Hair follicle dermal papilla cell (primary cell): Measurements from ENCODE around the gene OR2L8. TPM values are rescaled to one million over a fixed set of nuclear protein-coding genes. Genes with fewer than 3 reads are reported as not detected.

ENCODE experiments used
- small RNA-seq: library from RNA; depleted of rRNA; stranded (forward); fragments of <200 nt; gene quantifications from one replicate; pipeline ENCODE3, GENCODE V24; 2012
- total RNA-seq: library from RNA; depleted of rRNA; stranded (reverse); fragments of >200 nt; gene quantifications from 2 replicates; pipeline ENCODE4 v1.2.3, GENCODE V29; 2012

OR2L8 gene
- 0.97 TPM in 1 of 2 replicates, not detected in the other for total RNA-seq

DNA sequence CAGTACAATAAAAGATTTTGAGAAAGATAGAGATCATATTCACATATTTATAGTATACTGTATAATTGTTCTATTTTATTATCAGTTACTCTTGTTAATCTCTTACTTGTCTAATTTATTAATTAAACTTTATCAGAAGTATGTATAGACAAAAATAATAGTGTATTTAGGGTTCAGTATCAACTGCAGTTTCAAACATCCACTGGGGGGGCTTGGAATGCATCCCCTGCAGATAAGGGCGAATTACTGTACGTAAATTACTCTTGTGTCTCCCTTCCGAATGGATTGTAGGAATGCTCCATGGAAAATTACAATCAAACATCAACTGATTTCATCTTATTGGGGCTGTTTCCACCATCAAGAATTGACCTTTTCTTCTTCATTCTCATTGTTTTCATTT lies at the start of gene OR2L8:
Gene OR2L8 (plus strand): TSS at position 301 of the 400 bp plus-strand sequence. CDS start 0 bp downstream, at position 301.

GRCh38 chr1:247919952-247920351 lies 28.7 kb upstream of the OR2L8 start, which contains the start of gene OR2T8:
TSS of gene OR2T8 (plus strand) at chr1:247920252. CDS start at chr1:247921018, 766 bp downstream.

DNA sequence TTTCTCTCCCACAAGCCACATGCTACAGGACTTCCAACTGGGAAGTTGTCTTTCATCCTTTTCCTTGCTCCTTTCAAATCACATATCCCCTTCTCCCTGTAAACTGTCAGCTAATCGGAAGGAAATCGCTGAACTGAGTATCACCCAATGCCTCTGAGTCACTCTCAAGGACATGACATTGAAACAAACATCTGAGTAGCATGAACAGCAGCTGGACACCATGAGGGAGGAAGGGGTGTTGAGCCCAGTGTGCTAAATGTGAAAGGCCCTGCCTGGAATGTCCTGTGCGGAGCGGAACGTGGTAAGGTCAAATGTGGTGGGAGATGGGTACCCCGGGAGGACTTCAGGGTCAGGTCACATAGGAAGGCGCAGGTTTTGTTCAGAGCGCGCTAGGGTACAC lies 23.8 kb upstream of the OR2L8 start, which contains the start of gene OR2AJ1:
Gene OR2AJ1 (plus strand): TSS at position 22 of the 400 bp plus-strand sequence. CDS start 8,880 bp downstream, outside the sequence.

DNA sequence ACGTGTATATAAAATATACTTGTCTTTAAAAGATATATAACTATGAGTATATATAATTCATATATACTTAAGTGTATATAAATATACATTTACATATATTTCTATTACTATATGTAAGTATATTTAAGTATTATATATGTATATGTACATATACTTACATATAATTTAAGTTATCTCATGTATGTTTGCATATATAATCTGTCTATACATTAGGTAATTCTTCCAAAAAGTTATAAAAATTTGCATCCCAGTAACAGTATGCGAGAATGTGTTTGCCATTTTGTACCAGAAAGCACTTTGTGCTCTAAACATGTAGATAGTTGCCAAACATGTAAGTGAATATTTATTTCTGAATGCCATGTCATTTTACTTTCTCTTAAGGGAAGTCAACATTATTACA lies 16.3 kb downstream of the OR2L8 start, which contains the start of gene OR2AK2:
Gene OR2AK2 (plus strand): TSS at position 301 of the 400 bp plus-strand sequence. CDS start 144 bp downstream, outside the sequence.

Small RNA genes within 50 kb of the gene (small RNA-seq; reads per million reads assigned to genes)
- not detected for gene RF00019

Other genes with a start within 250 kb of the OR2L8 start
- not detected in 2 replicates for gene OR6F1, start 232.2 kb upstream of the OR2L8 start, total RNA-seq
- gene OR14K1, start 210.2 kb upstream of the OR2L8 start, total RNA-seq = 0.49 TPM in 1 of 2 replicates, not detected in the other
- not detected in 2 replicates for gene OR14A2, start 200.7 kb upstream of the OR2L8 start, total RNA-seq
- gene OR1C1, start 188.3 kb upstream of the OR2L8 start, total RNA-seq = not detected in 2 replicates
- not detected in 2 replicates for gene OR14A16, start 124.7 kb upstream of the OR2L8 start, total RNA-seq
- not detected in 2 replicates for gene OR11L1, start 107.0 kb upstream of the OR2L8 start, total RNA-seq
- gene TRIM58, start 91.7 kb upstream of the OR2L8 start, total RNA-seq = 1.9 and 2.4 TPM in 2 replicates
- 0.65 and 1.7 TPM in 2 replicates for gene OR2W3, start 53.3 kb upstream of the OR2L8 start, total RNA-seq
- not detected in 2 replicates for gene OR2T8, start 28.6 kb upstream of the OR2L8 start, total RNA-seq
- gene OR2AJ1, start 24.0 kb upstream of the OR2L8 start, total RNA-seq = not detected in 2 replicates
- 0.49 TPM in 1 of 2 replicates, not detected in the other for gene OR2AK2, start 16.4 kb downstream of the OR2L8 start, total RNA-seq
- 0.12 and 0.32 TPM in 2 replicates for gene OR2L5, start 64.8 kb downstream of the OR2L8 start, total RNA-seq
- under 0.01 TPM in 1 of 2 replicates, not detected in the other for gene OR2L2, start 81.2 kb downstream of the OR2L8 start, total RNA-seq
- gene OR2L3, start 98.0 kb downstream of the OR2L8 start, total RNA-seq = 0.16 TPM in 1 of 2 replicates, not detected in the other
- gene OR2L13, start 146.3 kb downstream of the OR2L8 start, total RNA-seq = 0.16 TPM in 1 of 2 replicates, not detected in the other
- gene OR2M5, start 196.3 kb downstream of the OR2L8 start, total RNA-seq = not detected in 2 replicates
- not detected in 2 replicates for gene OR2M2, start 226.0 kb downstream of the OR2L8 start, total RNA-seq
- under 0.01 and 0.12 TPM in 2 replicates for gene OR2M3, start 248.4 kb downstream of the OR2L8 start, total RNA-seq